Measurements from ENCODE around the gene IMMP2L.

Gene IMMP2L

GRCh38 chr7:111388912-111389311, 173.4 kb downstream of the IMMP2L start:
- DNase-seq = no peak

GRCh38 chr7:111388016-111388415, 174.3 kb downstream of the IMMP2L start:
- DNase-seq = no peak

GRCh38 chr7:111384065-111384891, 178.0 kb downstream of the IMMP2L start:
- no peak for DNase-seq

- DNase-seq = no peak
Observed at GRCh38 chr7:111383133-111383532, 179.2 kb downstream of the IMMP2L start.

- no peak for DNase-seq
Observed at GRCh38 chr7:111381590-111381989, 180.7 kb downstream of the IMMP2L start.

- no peak for DNase-seq
Observed at GRCh38 chr7:111380945-111381344, 181.3 kb downstream of the IMMP2L start.

GRCh38 chr7:111374027-111374426, 188.3 kb downstream of the IMMP2L start:
- DNase-seq = no peak

GRCh38 chr7:111371437-111371836, 190.9 kb downstream of the IMMP2L start:
- no peak for DNase-seq

- DNase-seq = no peak
Observed at GRCh38 chr7:111370002-111370401, 192.3 kb downstream of the IMMP2L start.

GRCh38 chr7:111368381-111369065, 193.8 kb downstream of the IMMP2L start:
- DNase-seq = no peak

- no peak for DNase-seq
Observed at GRCh38 chr7:111364413-111364812, 197.9 kb downstream of the IMMP2L start.

GRCh38 chr7:111363099-111363498, 199.2 kb downstream of the IMMP2L start:
- DNase-seq = no peak

GRCh38 chr7:111362506-111363054, 199.7 kb downstream of the IMMP2L start:
- no peak for DNase-seq

GRCh38 chr7:111358915-111359314, 203.4 kb downstream of the IMMP2L start:
- DNase-seq = no peak

- no peak for DNase-seq
Observed at GRCh38 chr7:111357691-111358090, 204.6 kb downstream of the IMMP2L start.

GRCh38 chr7:111356941-111357340, 205.4 kb downstream of the IMMP2L start:
- no peak for DNase-seq

GRCh38 chr7:111352319-111352718, 210.0 kb downstream of the IMMP2L start:
- no peak for DNase-seq

- no peak for DNase-seq
Observed at GRCh38 chr7:111346219-111346618, 216.1 kb downstream of the IMMP2L start.

- no peak for DNase-seq
Observed at GRCh38 chr7:111343017-111343416, 219.3 kb downstream of the IMMP2L start.

- no peak for DNase-seq
Observed at GRCh38 chr7:111339006-111339405, 223.3 kb downstream of the IMMP2L start.

- DNase-seq = no peak
Observed at GRCh38 chr7:111333010-111333409, 229.3 kb downstream of the IMMP2L start.

GRCh38 chr7:111330235-111330523, 232.1 kb downstream of the IMMP2L start:
- no peak for DNase-seq

GRCh38 chr7:111329367-111330234, 232.7 kb downstream of the IMMP2L start:
- no peak for DNase-seq
